ENCODE measurements around the gene TRIM40. TPM values are rescaled to one million over a fixed set of nuclear protein-coding genes. Genes with fewer than 3 reads are reported as not detected.

Gene TRIM40
- total RNA-seq, 1 donor from 2014 or later, result not detected

DNA sequence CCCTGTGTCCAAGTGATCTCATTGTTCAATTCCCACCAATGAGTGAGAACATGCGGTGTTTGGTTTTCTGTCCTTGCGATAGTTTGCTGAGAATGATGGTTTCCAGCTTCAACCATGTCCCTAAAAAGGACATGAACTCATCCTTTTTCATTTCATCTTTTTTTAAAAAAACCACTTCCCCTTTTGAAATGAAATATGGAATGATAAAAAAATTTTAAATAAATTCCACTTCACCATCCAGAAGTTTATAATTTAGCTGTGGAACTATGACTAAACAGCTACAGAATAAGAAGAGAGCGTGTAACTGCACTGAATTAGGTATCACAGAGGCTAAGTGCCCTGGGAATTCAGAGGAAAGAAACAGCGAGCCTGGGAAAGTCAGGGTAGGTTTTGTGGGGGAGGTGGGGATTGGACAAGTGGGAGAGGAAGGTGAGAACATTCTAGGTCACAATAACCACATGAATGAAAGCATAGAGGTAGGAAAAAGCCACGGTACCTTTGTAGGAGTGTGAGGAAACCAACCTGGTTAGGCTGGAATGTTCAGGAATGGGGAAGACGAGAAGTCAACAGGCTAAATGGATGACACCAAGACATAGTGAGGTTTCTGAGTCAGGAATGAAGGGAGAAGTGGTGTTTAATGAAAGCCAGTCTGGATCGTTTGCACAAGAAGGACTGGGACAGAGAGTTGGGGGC, 14.1 kb downstream of the TRIM40 start:
- Mint-ChIP-seq H3K4me3 (ENCODE audit: unreplicated experiment) (no peak overlapping the region), H3K27me3 (ENCODE audit: low read depth, unreplicated experiment) (peaks cover 30% of the 10 kb centered on the region), H3K27ac (ENCODE audit: unreplicated experiment) (no peak overlapping the region), H3K4me1 (ENCODE audit: low read depth, unreplicated experiment) (peaks cover 15% of the 10 kb centered on the region), H3K36me3 (ENCODE audit: low read depth, unreplicated experiment) (no peaks in the 10 kb centered on the region), H3K9me3 (ENCODE audit: unreplicated experiment) (no peaks in the 10 kb centered on the region)
- H2AFZ ChIP-seq (ENCODE audit: low read depth, low read length), result no peak overlapping the region
- FAIRE-seq, result no peak
- no peak overlapping the region for H3K9ac ChIP-seq (ENCODE audit: low read length)
- H3K4me2 ChIP-seq (ENCODE audit: low read length), result no peak overlapping the region
- H3K79me2 ChIP-seq (ENCODE audit: insufficient read depth, low read length), result no peaks in the 10 kb centered on the region
- no peak for TF ChIP-seq EZH2 (IDR thresholded peaks at IDR 0.05; ENCODE audit: insufficient read depth, low read length)
- TF ChIP-seq, protein P1, sequence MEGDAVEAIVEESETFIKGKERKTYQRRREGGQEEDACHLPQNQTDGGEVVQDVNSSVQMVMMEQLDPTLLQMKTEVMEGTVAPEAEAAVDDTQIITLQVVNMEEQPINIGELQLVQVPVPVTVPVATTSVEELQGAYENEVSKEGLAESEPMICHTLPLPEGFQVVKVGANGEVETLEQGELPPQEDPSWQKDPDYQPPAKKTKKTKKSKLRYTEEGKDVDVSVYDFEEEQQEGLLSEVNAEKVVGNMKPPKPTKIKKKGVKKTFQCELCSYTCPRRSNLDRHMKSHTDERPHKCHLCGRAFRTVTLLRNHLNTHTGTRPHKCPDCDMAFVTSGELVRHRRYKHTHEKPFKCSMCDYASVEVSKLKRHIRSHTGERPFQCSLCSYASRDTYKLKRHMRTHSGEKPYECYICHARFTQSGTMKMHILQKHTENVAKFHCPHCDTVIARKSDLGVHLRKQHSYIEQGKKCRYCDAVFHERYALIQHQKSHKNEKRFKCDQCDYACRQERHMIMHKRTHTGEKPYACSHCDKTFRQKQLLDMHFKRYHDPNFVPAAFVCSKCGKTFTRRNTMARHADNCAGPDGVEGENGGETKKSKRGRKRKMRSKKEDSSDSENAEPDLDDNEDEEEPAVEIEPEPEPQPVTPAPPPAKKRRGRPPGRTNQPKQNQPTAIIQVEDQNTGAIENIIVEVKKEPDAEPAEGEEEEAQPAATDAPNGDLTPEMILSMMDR (IDR thresholded peaks at IDR 0.05; ENCODE audit: insufficient read depth, low read depth, low read length), result no peak
- H3K27me3 ChIP-seq (ENCODE audit: insufficient read depth, low read length), result peaks cover 13% of the 10 kb centered on the region
- no peak overlapping the region for H3K27ac ChIP-seq (ENCODE audit: low read depth, low read length)
- H3K4me1 ChIP-seq (ENCODE audit: insufficient read depth, low read length), result peaks cover 10% of the 10 kb centered on the region
- no peaks in the 10 kb centered on the region for H3K9me3 ChIP-seq (ENCODE audit: insufficient read depth, low read depth, low read length)
- no peaks in the 10 kb centered on the region for H4K20me1 ChIP-seq (ENCODE audit: insufficient read depth, low read length)
- DNase-seq (ENCODE audit: low read depth), result no peak
- no peaks in the 10 kb centered on the region for H3K36me3 ChIP-seq (ENCODE audit: insufficient read depth, low read length)
- H3K4me3 ChIP-seq (ENCODE audit: insufficient read depth, low read depth, low read length), result no peak overlapping the region

DNA sequence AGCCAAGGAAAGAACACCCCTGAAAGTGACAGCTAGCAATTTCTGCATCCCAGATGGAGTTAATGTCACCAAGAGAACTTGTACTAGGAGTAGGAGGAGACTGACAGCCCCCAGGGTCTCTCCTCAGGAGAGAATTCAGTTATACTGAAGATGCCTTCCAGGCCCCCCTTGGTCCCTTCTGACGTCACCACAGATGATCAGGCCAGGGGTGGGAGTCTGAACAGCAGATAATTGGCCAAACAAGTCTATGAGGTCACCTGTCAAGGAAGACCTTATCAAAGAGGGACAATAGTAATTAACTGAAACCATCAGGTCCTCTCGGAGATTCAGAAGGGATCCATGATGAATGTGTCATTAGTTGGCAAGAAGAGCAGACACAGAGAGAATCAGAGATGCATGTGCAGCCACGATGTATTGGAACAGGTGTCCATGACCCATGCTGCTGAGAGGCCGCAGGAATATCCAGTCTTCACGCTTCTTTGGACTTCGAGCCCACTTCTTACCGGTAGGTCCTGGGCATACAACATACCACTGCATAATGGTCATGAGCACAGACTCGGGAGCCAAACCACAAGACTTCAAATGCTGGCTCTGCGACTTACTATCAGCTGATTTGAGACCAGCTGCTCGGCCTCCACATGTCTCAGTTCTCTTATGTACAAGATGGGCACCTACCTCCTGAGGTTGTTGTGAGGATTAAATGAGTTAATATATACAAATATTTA, 14.9 kb downstream of the TRIM40 start:
- no peak overlapping the region for H3K27ac Mint-ChIP-seq (ENCODE audit: unreplicated experiment)
- H3K4me1 ChIP-seq (ENCODE audit: insufficient read depth, low read length), result peaks cover 18% of the 10 kb centered on the region
- no peaks in the 10 kb centered on the region for H3K36me3 ChIP-seq (ENCODE audit: insufficient read depth, low read length)
- H3K4me2 ChIP-seq (ENCODE audit: low read length), result no peak overlapping the region
- H3K27me3 Mint-ChIP-seq (ENCODE audit: low read depth, unreplicated experiment), result peaks cover 26% of the 10 kb centered on the region
- H3K36me3 Mint-ChIP-seq (ENCODE audit: low read depth, unreplicated experiment), result no peaks in the 10 kb centered on the region
- no peaks in the 10 kb centered on the region for H3K9me3 ChIP-seq (ENCODE audit: insufficient read depth, low read depth, low read length)
- FAIRE-seq, result no peak
- H3K79me2 ChIP-seq (ENCODE audit: insufficient read depth, low read length), result no peaks in the 10 kb centered on the region
- H2AFZ ChIP-seq (ENCODE audit: low read depth, low read length), result no peak overlapping the region
- no peak overlapping the region for H3K9ac ChIP-seq (ENCODE audit: low read length)
- DNase-seq (ENCODE audit: low read depth), result peak; percentile 76
- no peak for TF ChIP-seq EZH2 (IDR thresholded peaks at IDR 0.05; ENCODE audit: insufficient read depth, low read length)
- TF ChIP-seq, protein P1 (IDR thresholded peaks at IDR 0.05; ENCODE audit: insufficient read depth, low read depth, low read length), result no peak
- peaks cover 7% of the 10 kb centered on the region for H3K27me3 ChIP-seq (ENCODE audit: insufficient read depth, low read length)
- peaks cover 22% of the 10 kb centered on the region for H3K4me1 Mint-ChIP-seq (ENCODE audit: low read depth, unreplicated experiment)
- no peak overlapping the region for H3K27ac ChIP-seq (ENCODE audit: low read depth, low read length)
- H3K4me3 ChIP-seq (ENCODE audit: insufficient read depth, low read depth, low read length), result no peak overlapping the region
- H3K4me3 Mint-ChIP-seq (ENCODE audit: unreplicated experiment), result no peak overlapping the region
- no peaks in the 10 kb centered on the region for H4K20me1 ChIP-seq (ENCODE audit: insufficient read depth, low read length)
- H3K9me3 Mint-ChIP-seq (ENCODE audit: unreplicated experiment), result no peaks in the 10 kb centered on the region

DNA sequence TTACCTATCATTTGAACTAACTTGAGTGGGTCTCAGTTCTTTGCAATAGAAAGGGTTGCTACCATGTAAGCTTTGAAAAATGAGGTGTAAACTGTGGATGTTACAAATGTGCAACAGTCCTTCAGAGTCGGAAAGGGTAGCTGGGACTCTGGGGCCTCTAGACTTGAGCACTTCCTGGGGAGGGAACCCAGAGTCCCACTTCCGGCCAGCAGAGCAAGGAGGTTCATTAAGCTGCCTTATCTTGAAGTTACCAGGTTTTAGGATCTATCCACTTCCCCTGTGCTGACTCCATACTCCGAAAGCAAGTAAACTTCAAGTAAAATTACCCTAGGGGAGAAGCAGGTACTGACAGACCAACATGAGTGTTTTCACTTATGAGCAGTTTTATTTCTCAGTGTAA, 15.6 kb downstream of the TRIM40 start:
- no peak for DNase-seq (ENCODE audit: low read depth)

More for the DNA sequence above, 15.6 kb downstream of the TRIM40 start:
- no peaks in the 10 kb centered on the region for H3K36me3 Mint-ChIP-seq (ENCODE audit: low read depth, unreplicated experiment)
- no peaks in the 10 kb centered on the region for H3K9me3 ChIP-seq (ENCODE audit: insufficient read depth, low read depth, low read length)
- H3K4me1 ChIP-seq (ENCODE audit: insufficient read depth, low read length), result peaks cover 18% of the 10 kb centered on the region
- no peak overlapping the region for H3K4me3 Mint-ChIP-seq (ENCODE audit: unreplicated experiment)
- no peak overlapping the region for H3K27ac Mint-ChIP-seq (ENCODE audit: unreplicated experiment)
- H3K27me3 ChIP-seq (ENCODE audit: insufficient read depth, low read length), result peaks cover 6% of the 10 kb centered on the region
- H2AFZ ChIP-seq (ENCODE audit: low read depth, low read length), result no peak overlapping the region
- TF ChIP-seq, protein P1 (IDR thresholded peaks at IDR 0.05; ENCODE audit: insufficient read depth, low read depth, low read length), result no peak
- no peak for TF ChIP-seq EZH2 (IDR thresholded peaks at IDR 0.05; ENCODE audit: insufficient read depth, low read length)
- FAIRE-seq, result no peak
- H3K27me3 Mint-ChIP-seq (ENCODE audit: low read depth, unreplicated experiment), result peaks cover 23% of the 10 kb centered on the region
- H4K20me1 ChIP-seq (ENCODE audit: insufficient read depth, low read length), result no peaks in the 10 kb centered on the region
- H3K27ac ChIP-seq (ENCODE audit: low read depth, low read length), result no peak overlapping the region
- no peak overlapping the region for H3K4me3 ChIP-seq (ENCODE audit: insufficient read depth, low read depth, low read length)
- H3K9me3 Mint-ChIP-seq (ENCODE audit: unreplicated experiment), result no peaks in the 10 kb centered on the region
- no peak overlapping the region for H3K9ac ChIP-seq (ENCODE audit: low read length)
- no peaks in the 10 kb centered on the region for H3K36me3 ChIP-seq (ENCODE audit: insufficient read depth, low read length)
- peaks cover 28% of the 10 kb centered on the region for H3K4me1 Mint-ChIP-seq (ENCODE audit: low read depth, unreplicated experiment)
- H3K79me2 ChIP-seq (ENCODE audit: insufficient read depth, low read length), result no peaks in the 10 kb centered on the region
- H3K4me2 ChIP-seq (ENCODE audit: low read length), result no peak overlapping the region

All from astrocyte (in vitro differentiated cells and primary cell).